Measurements from ENCODE around the gene TBC1D16.
A peak's percentile ranks its signal among the peaks of the same experiment; 100 is the strongest.
"Not testable (repeated sequence)": the region's sequence is repeated elsewhere in the genome, so short reads cannot be mapped to it uniquely, and the experiment has no call there.

Gene TBC1D16

DNA sequence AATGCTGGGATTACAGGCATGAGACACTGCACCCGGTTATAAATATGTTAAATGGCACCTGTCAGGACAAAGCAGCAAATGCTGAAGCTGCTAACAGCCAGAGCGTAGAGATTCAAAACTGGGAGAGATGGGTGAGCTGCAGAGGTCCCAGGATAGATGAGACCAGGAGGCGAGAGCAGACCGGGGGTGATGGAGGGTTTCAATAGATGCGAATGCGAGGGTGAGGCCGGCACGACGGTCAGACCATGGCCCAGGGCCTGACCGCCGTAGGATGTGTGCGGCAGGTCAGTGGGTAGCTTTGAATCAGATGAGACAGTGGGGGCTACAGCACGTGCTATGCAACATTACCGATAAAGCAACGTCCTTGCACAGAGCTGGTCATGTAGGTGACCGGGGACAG is 15.0 kb upstream of the TBC1D16 start:
- DNase-seq = no peak

GRCh38 chr17:80049986-80050385 is 14.3 kb upstream of the TBC1D16 start:
- DNase-seq = no peak

DNA sequence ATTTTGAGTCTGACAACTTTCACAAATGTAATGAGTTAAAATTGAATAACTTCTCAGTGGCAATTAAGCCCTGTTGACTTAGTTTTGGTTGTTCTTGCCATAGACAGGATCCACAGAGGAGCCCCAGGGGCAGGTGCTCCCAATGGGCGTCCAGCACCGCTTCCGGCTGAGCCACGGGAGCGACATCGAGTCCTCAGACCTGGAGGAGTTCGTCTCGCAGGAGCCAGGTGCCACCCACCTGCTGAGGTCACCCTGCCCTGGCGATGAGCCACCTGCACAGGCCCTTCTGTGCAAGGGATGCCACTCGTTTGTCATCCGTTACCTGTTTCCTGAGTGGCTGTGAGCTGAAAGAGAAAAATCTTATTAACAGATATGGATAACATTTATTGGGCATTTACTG is 11.5 kb upstream of the TBC1D16 start:
- DNase-seq = no peak

GRCh38 chr17:80046709-80047108 is 11.0 kb upstream of the TBC1D16 start:
- not testable (repeated sequence) for DNase-seq

GRCh38 chr17:80045703-80046102 is 10.0 kb upstream of the TBC1D16 start:
- no peak for DNase-seq

DNA sequence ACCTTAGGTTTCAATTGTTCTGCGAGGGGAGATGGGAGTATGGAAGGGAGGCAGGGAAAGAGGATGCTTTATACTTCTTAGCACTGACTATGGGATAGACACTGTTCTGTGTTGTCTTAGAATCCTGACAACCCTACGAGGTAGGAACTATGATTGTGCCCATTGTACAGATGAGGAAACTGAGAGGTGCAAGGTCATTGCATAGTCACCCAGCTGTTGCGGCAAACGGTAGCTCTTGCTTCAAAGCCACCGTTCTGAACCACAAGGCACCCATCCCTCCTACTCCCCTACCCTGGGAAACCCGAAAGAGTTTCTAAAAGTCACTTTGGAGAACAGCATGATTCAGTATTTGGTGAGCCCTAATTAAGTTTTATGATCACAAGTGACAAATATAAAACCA is 8.3 kb upstream of the TBC1D16 start:
- no peak for DNase-seq

DNA sequence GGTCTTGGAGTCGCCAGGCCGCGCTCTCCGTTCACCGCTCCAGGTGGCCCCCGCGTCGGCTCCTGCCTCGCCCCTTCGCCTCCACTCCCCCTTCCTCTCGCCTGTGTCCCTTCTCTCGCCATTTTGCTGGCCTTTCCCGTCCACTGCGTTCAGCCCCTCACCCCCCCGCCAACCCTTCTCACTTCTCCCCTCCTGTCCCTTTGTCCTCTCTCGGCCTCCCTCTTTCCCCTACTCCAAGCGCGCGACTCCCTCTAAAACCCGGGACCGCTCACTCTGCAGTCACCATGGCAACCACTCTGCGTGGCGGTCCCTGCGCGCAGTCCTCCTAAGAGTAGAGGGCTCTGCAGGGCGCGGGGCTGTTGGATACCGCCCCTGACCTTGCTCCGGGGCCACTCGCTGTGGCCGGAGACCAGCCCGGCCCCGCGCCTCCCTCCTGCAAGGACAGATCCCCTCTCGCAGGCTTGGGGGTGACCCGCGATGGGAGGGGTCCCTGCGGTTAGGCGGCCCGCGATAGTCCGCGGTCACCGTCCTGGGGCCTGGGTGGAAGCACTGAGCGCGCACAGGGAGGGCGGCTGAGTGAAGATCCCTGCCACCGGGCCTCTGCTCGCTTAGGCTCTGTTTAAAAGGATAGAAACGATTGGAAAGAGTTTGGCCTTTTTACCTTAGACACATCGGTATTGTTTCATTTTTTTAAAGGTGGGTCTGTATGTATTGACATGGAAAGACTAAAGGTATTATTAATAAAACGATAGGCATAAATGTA is 1.2 kb upstream of the TBC1D16 start:
- peak in 1 of 3 donors; percentile 33 for DNase-seq

GRCh38 chr17:80035937-80036714 is 454 bp upstream of the TBC1D16 start, which contains the start of gene CCDC40:
Gene CCDC40, plus strand, starts transcription at chr17:80036642. Its CDS starts 21 bp downstream, at chr17:80036663.
- peak; percentile 82 to 95 (median 90) for DNase-seq

DNA sequence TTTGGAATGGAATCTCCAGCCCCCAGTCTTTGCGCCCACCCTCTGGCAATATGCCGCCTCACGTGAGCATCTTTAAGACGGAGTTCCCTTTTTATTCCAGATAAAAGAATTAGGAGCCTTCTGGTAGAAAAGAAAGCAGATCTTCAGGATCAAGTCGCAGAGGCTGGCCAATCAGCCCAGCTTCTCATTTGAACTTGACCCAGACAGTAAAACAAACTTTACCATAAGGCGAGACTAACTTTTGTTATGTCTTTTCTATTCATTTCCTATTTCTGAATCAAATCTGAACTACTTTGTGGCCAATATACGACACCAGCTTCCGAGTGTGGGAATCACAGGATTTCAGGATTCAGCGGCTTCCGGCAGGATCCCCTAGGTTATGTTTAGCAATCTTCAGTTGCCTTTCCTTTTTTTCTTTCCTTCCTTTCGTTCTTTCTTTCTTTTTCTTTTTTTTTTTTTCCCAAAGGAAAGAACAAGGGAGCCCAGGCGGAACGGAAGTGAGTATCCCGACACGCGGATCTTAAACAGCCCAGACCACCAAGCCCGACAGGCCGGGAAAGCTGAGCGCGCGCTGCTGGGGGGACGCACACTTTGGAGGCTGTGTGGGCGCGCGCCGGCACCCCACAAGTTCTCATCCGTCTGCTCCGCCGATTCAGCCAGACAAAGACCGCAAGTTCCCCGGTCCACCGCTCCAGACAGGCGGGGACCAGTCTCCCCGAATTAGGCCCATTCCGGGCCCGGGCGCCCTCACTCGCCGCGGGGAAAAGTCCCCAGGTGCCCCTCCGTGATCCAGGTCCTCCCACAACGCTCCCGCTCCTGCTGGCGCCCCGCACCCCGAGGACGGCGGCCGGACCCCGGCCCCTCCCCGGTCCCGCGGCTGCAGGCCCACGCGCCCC is 633 bp downstream of the TBC1D16 start:
- DNase-seq = peak; percentile 66 to 68 (median 68)

DNA sequence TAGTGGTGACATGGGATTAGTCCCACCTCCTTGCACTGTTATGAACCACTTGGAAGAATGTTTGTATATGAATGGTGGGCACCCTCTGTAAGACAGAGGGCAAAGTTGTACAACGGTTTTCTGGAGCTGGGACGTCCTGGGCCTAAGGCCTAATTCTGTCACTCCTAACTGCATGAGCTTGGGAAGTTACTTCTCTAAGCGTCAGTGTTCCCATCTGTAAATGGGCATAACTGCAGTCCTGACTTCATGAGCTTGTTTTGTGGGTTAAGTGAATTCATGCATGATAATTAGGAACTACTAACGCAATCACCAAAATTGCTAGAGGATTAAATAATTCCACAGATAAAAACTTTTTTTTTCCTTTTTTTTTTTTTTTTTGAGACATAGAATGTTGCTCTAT is 1.8 kb downstream of the TBC1D16 start:
- DNase-seq = no peak

DNA sequence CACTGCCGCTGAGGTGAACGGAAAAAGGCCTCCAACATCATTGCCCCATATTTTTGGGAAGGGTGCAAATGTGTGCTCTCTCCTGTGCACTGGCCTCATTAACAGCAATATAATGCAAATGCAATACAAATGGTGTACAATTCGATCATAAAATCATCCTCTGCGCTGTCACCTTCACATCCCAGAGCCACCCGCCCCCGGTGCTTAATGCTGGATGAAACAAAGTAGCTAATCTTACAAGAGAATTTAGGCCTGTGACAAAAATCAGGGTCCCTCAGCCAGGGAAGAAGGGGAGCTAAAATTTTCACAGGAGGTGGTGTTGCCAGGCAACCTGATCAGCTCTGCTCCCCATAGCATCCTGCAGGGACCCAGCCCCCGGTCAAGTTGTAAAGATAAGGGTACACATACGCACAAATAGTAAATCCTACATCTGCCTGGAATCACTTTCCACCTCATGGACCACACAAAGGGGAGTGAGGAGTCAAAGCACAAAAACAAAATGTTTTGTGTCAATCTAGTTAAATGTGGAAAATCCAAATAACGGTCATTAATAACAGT is 3.0 kb downstream of the TBC1D16 start:
- no peak for DNase-seq

- no peak for DNase-seq
Observed at GRCh38 chr17:80031691-80032430, 3.8 kb downstream of the TBC1D16 start.

DNA sequence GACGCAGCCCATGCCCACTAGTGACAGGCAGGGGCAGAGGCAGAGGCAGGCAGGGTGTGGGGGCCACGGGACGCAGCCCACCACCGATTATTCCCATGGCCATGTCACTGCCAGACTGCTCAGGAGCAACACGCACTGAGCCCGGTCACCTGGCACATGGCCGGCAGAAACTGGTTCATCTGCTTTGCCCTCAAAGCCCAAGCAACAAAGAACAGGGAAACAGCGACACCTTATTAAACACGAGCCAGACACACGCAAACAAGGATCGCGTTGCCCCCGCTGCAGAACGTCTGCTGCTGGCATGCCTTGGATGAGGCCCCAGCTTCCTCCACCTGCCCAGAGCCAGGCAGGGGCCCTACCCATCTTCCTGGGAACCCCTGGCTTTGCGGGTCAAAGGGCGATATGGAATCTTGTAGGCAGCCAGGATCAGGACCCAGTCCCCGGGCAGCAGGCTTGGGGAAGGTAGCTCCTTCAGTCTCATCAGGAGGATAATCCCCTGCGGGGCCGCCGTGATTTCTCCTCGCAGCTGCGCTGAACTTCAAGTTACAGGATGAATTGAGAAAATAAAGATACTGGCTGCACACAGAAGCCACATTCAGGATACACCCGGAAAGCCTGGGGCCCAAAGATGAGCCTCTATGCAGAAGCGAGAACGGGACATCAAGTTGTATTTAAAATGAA is 4.8 kb downstream of the TBC1D16 start:
- DNase-seq = no peak

- DNase-seq = peak; percentile 81 to 86 (median 84)
Observed at GRCh38 chr17:80029258-80029974, 6.3 kb downstream of the TBC1D16 start.

GRCh38 chr17:80028030-80028429 is 7.6 kb downstream of the TBC1D16 start:
- no peak for DNase-seq

DNA sequence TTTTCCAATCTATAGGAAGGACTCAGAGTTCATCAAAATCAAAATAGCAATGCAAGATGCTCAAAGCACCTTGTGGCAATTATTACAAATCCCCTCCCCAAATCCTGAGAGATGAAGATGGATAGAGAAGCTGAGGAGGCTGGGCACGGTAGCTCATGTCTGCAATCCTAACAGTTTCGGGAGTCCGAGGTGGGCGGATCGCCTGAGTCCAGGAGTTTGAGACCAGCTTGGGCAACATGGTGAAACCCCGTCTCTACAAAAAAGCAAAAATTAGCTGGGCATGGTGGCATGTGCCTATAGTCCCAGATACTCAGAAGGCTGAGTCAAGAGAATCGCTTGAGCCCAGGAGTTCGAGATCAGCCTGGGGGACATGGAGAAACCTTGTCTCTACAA is 8.6 kb downstream of the TBC1D16 start:
- no peak for DNase-seq

DNA sequence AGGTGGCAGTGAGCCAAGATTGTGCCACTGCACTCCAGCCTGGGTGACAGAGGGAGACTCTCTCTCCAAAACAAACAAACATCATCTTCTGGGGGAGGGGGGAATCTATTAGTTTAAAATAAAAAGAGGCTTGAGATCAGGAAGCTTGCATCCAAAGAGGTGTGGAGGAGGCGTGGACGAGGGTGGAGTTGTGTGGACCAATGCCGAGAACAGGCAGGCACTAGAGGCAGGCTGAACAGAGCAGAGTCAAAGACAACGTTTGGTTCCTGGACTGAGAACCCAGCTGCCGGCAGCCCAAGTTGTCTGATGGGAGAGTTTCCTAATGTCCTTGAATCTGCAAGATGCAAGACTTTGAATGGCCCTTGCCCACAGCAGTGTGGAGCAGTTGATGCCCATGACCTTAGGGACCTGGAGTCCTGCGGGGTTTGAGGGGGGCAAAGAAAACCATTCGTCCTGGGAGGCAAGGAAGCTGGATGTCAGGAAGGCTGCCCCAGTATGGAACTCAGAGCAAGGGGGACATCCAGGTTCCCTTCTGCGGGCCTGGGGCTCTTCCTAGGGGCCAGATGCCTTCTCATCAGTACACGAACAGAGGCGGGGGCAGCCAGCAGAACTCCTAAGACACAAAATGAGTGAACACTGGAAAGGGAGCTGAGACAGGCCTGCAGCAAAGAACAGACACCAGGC is 9.2 kb downstream of the TBC1D16 start:
- DNase-seq = no peak

- DNase-seq = no peak
Observed at GRCh38 chr17:80025796-80026195, 9.9 kb downstream of the TBC1D16 start.

DNA sequence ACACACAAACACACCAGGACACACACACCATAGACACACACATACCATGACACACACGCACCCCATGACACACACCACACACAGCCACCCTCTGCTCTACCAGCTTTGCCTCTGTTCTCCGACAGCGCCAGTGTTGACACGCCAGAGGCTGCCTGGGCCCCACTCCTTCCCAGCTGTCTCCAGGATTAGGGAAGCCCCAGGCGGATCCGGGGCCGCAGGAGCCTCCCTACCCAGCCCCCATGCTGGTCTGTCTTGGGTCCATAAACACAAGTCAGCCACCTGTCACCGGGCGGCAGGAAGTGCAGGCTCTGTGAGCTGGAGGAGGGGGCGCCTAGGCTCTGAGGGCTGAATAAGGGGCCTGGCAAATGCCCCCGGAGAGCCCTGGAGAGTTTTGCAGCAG is 10.5 kb downstream of the TBC1D16 start:
- no peak for DNase-seq
